ENCODE results near the gene GABARAP. TPM values are rescaled to one million over a fixed set of nuclear protein-coding genes. Genes with fewer than 3 reads are reported as not detected.

Gene GABARAP
- total and polyA plus RNA-seq, 2 of the 8 experiments (the other 6 are each of a cell fraction or from before 2014, with no cell fraction given): 252 to 581 TPM

- no peak for FAIRE-seq
- TF ChIP-seq CBX8 (IDR thresholded peaks at IDR 0.05; ENCODE audit: borderline replicate concordance, low read depth, low read length) (no peak), CTBP2 (IDR thresholded peaks at IDR 0.05; ENCODE audit: borderline replicate concordance, insufficient read depth, insufficient read length, low read length) (no peak), TAF1 (IDR thresholded peaks at IDR 0.05; ENCODE audit: low read depth, low read length) (no peak), HDAC6 (IDR thresholded peaks at IDR 0.05; ENCODE audit: low read depth, low read length) (no peak), ATF3 (IDR thresholded peaks at IDR 0.05; ENCODE audit: insufficient read depth, low read depth, low read length) (no peak), KDM4A (IDR thresholded peaks at IDR 0.05; ENCODE audit: low read depth, low read length, severe bottlenecking) (no peak), CBX5 (IDR thresholded peaks at IDR 0.05; ENCODE audit: low read depth, low read length) (no peak), JUN (IDR thresholded peaks at IDR 0.05; ENCODE audit: low read depth, low read length) (no peak), EZH2 (IDR thresholded peaks at IDR 0.05; ENCODE audit: low read depth, low read length, severe bottlenecking) (no peak)
Measured at GRCh38 chr17:7279448-7279847, 37.2 kb upstream of the GABARAP start.

More at GRCh38 chr17:7279448-7279847, 37.2 kb upstream of the GABARAP start:
- Histone ChIP-seq H3K36me3 (ENCODE audit: control insufficient read depth in 2 of 4, insufficient read depth in 4 of 4, low read length in 3 of 4) (peaks cover 0 to under 1% (median 0%) of the 10 kb centered on the region in 4 experiments; a peak in 2 of 8 replicates), H2BK20ac (ENCODE audit: low read length) (no peak overlapping the region), H2BK120ac (replicated peaks; ENCODE audit: low read depth, low read length) (no peak overlapping the region), H4K91ac (replicated peaks; ENCODE audit: insufficient read length, low read length) (no peak overlapping the region), H2AK5ac (ENCODE audit: low read depth, low read length) (0 out of 2 replicates have a peak overlapping the region, but pooled peaks have one; percentile 3), H4K5ac (ENCODE audit: insufficient read length, low read depth, low read length) (no peak overlapping the region), H3K4me3 (ENCODE audit: extremely low read depth in 1 of 4, insufficient read depth in 2 of 4, low read depth in 3 of 4, low read length in 4 of 4) (no peak overlapping the region), H3K23ac (ENCODE audit: insufficient read length) (no peak overlapping the region), H3K9ac (replicated peaks in 1 of 4; ENCODE audit: extremely low read depth in 1 of 4, low read depth in 3 of 4, low read length in 3 of 4) (no peak overlapping the region), H3K23me2 (ENCODE audit: low read depth, low read length) (peaks cover 11% of the 10 kb centered on the region), H3K14ac (ENCODE audit: insufficient read length) (no peak overlapping the region), H3K79me2 (ENCODE audit: control insufficient read depth in 1 of 2, insufficient read depth in 2 of 2, low read length in 2 of 2) (no peaks in the 10 kb centered on the region), H2BK12ac (ENCODE audit: low read depth, low read length) (peak overlapping the region; percentile 45; the same call in 1 of the 2 replicates), H3K56ac (replicated peaks; ENCODE audit: insufficient read length, low read depth, low read length) (no peak overlapping the region), H4K8ac (ENCODE audit: extremely low read depth, insufficient read depth, low read length) (no peak overlapping the region), H3K9me3 (ENCODE audit: insufficient read depth in 2 of 2, low read depth in 1 of 2, low read length in 1 of 2) (no peaks in the 10 kb centered on the region), H3K4me1 (replicated peaks in 1 of 4; ENCODE audit: control insufficient read depth in 3 of 4, insufficient read depth in 4 of 4, low read length in 3 of 4) (peaks cover 0 to 20% (median 8%) of the 10 kb centered on the region in 4 experiments; a peak in 5 of 7 replicates), H3K27ac (ENCODE audit: low read depth, low read length) (no peak overlapping the region), H3K18ac (ENCODE audit: extremely low read depth, low read length) (no peak overlapping the region), H4K20me1 (replicated peaks in 1 of 2; ENCODE audit: control insufficient read depth in 1 of 2, insufficient read depth in 2 of 2, low read length in 2 of 2) (peaks cover 0 to 7% of the 10 kb centered on the region in 2 experiments), H2AFZ (ENCODE audit: low read length) (no peak overlapping the region), H3K4ac (replicated peaks; ENCODE audit: insufficient read length, low read depth, low read length) (no peak overlapping the region), H2BK5ac (ENCODE audit: low read depth, low read length) (no peak overlapping the region), H3K4me2 (ENCODE audit: insufficient read depth in 1 of 2, low read depth in 2 of 2, low read length in 2 of 2) (peak overlapping the region in 1 of 2 experiments; percentile 45; a peak in 1 of 4 replicates), H3K27me3 (replicated peaks in 1 of 4; ENCODE audit: control insufficient read depth in 3 of 4, extremely low read depth in 1 of 4, insufficient read depth in 3 of 4, low read length in 3 of 4) (peaks cover 0 to 13% (median 7%) of the 10 kb centered on the region in 4 experiments; a peak in 6 of 7 replicates), H3K79me1 (ENCODE audit: low read depth, low read length) (no peaks in the 10 kb centered on the region), H2BK15ac (ENCODE audit: low read length) (peak overlapping the region; percentile 46; the same call in 1 of the 2 replicates)
- DNase-seq (ENCODE audit: low read depth in 1 of 2, low spot score in 2 of 2): no peak
- ChIA-PET POLR2A (ENCODE audit: partially characterized antibody) (interaction anchor here (1.5 to 7.7 kb wide), 8 partner anchors 12 to 65 kb away, joined by 3 to 94 read pairs (median 22); partner anchors contain the start of genes CLDN7, CTDNEP1 and GPS2), CTCF (ENCODE audit: partially characterized antibody) (interaction anchor here (0.6 to 4.8 kb wide), 7 partner anchors 14 to 45 kb away, joined by 3 to 42 read pairs (median 4); partner anchors contain the start of gene CLDN7)
- 92% methylated on average over 8 of the region's 8 CpGs; no CpG with 5 or more reads in 1 of the 2 experiments for WGBS, 2 experiments (ENCODE audit: extremely low coverage in 1 of 2, insufficient coverage in 1 of 2, insufficient read length in 1 of 2, insufficient replicate concordance in 2 of 2, low coverage in 1 of 2, low lambda C conversion rate in 2 of 2, missing lambda C conversion rate in 1 of 2)
